GM12878 (cell line): ENCODE measurements around the gene TYRO3. TPM values are rescaled to one million over a fixed set of nuclear protein-coding genes. Genes with fewer than 3 reads are reported as not detected.

Source experiments
- ATAC-seq: fragments of 200-7000 bp; cut with Tn5 transposase; 3 replicates; pipeline ENCODE4 v1.9.1; 2020; ENCODE audit warnings: mild to moderate bottlenecking, moderate library complexity
- BruUV-seq: library from RNA; stranded (reverse); fragments of 400-500 nt; replicated peaks from 2 replicates; lab custom pipeline; 2021; lab: Mats Ljungman, UMichigan
- CTCF ChIA-PET: fragments of 300-600 bp; sonication (Branson Sonifier 250); formaldehyde crosslinking; extraction: SDS; loops from one replicate; lab custom pipeline; 2021; ENCODE audit warnings: inconsistent platforms; lab: Yijun Ruan, JAX
- POLR2A ChIA-PET: fragments of 350-600 bp; formaldehyde crosslinking; extraction: SDS; loops from one replicate; lab custom pipeline; 2021; ENCODE audit warnings: inconsistent platforms; lab: Charles Lee
- RAD21 ChIA-PET: fragments of 300-600 bp; sonication (Branson Sonifier 250); formaldehyde crosslinking; loops from one replicate; lab custom pipeline; 2023; ENCODE audit warnings: antibody characterized with exemption; ENCODE audit not compliant: unreplicated experiment; lab: Charles Lee
- SMC1A ChIA-PET: fragments of 300-600 bp; sonication (Branson Sonifier 250); formaldehyde crosslinking; loops from one replicate; lab custom pipeline; 2023; ENCODE audit not compliant: unreplicated experiment, uncharacterized antibody; lab: Charles Lee
- DNase-seq: peaks from one replicate; pipeline ENCODE4 v3.0.0-alpha.2; 2011; ENCODE audit warnings: low read depth, low spot score
- FAIRE-seq: peaks from 3 replicates; lab custom pipeline; 2011; peaks lifted over from hg19 to GRCh38; lab: Jason Lieb, UNC
- H2AFZ ChIP-seq: 2 replicates; pipeline ENCODE4 v1.6.0; 2011; ENCODE audit warnings: low read depth, low read length, control low read depth; ENCODE audit not compliant: control insufficient read depth
- H3K27ac ChIP-seq: 2 replicates; pipeline ENCODE4 v1.5.1; 2011; ENCODE audit warnings: control low read depth; ENCODE audit not compliant: control insufficient read depth, insufficient read depth
- H3K27me3 ChIP-seq, 2 experiments: replicated peaks in 1 of 2; 2 replicates each; pipeline versions ENCODE4 v1.6.0 to v1.6.1; 2011; ENCODE audit warnings: low read length in 1 of 2; ENCODE audit not compliant: control insufficient read depth in 2 of 2, insufficient read depth in 2 of 2
- H3K36me3 ChIP-seq, 2 experiments: 2 replicates each; pipeline ENCODE4 v1.5.1; 2011; ENCODE audit warnings: low read length in 1 of 2; ENCODE audit not compliant: control insufficient read depth in 2 of 2, insufficient read depth in 2 of 2
- H3K4me1 ChIP-seq: 2 replicates; pipeline ENCODE4 v1.6.1; 2011; ENCODE audit warnings: mild to moderate bottlenecking, low read length, moderate library complexity, mixed read lengths; ENCODE audit not compliant: control insufficient read depth, insufficient read depth
- H3K4me2 ChIP-seq: 2 replicates; pipeline ENCODE4 v1.6.0; 2011; ENCODE audit warnings: control low read depth; ENCODE audit not compliant: control insufficient read depth, insufficient read depth
- H3K4me3 ChIP-seq: fragments of 200-600 bp; sonication (generic); 2 replicates; pipeline ENCODE4 v1.5.1; 2016
- H3K79me2 ChIP-seq: 2 replicates; pipeline ENCODE4 v1.6.0; 2011; ENCODE audit warnings: low read length; ENCODE audit not compliant: control insufficient read depth, insufficient read depth
- H3K9ac ChIP-seq: 2 replicates; pipeline ENCODE4 v1.8.0; 2011; ENCODE audit warnings: low read length, control low read depth, mixed read lengths; ENCODE audit not compliant: control insufficient read depth, insufficient read depth
- H3K9me3 ChIP-seq: replicated peaks from 3 replicates; pipeline ENCODE4 v1.5.1; 2011; ENCODE audit warnings: mild to moderate bottlenecking, low read length; ENCODE audit not compliant: control insufficient read depth, insufficient read depth
- H4K20me1 ChIP-seq: 2 replicates; pipeline ENCODE4 v1.6.0; 2011; ENCODE audit not compliant: control insufficient read depth, insufficient read depth
- ATF3 ChIP-seq: IDR thresholded peaks from 2 replicates; pipeline ENCODE4 v1.6.1; 2011; ENCODE audit warnings: low read depth, mild to moderate bottlenecking, low read length, moderate library complexity, borderline replicate concordance; ENCODE audit errors: extremely low read depth
- BCLAF1 ChIP-seq: fragments of 450-650 bp; IDR thresholded peaks from 2 replicates; pipeline ENCODE4 v1.6.1; 2017; ENCODE audit warnings: antibody characterized with exemption, mild to moderate bottlenecking, moderate library complexity
- BRCA1 ChIP-seq: IDR thresholded peaks from 2 replicates; pipeline ENCODE4 v1.6.1; 2011; ENCODE audit warnings: low read depth, low read length, improper control_type of control experiment
- CEBPB ChIP-seq, 2 experiments: fragments of 150-350 bp in 1 of 2; IDR thresholded peaks; 2 replicates each; pipeline ENCODE4 v1.6.1; 2012 to 2014; ENCODE audit warnings: low read depth in 2 of 2, low read length in 2 of 2, borderline replicate concordance in 1 of 2, inconsistent platforms in 1 of 2
- CHD1 ChIP-seq: IDR thresholded peaks from 2 replicates; pipeline ENCODE4 v1.6.1; 2012; ENCODE audit warnings: low read depth, low read length, improper control_type of control experiment
- CTCF ChIP-seq, 3 experiments: IDR thresholded peaks in 2 of 3; conservative IDR thresholded peaks in 1 of 3; 2 replicates each; pipeline ENCODE4 v1.5.1; 2011; ENCODE audit warnings: low read depth in 3 of 3, low read length in 3 of 3, mild to moderate bottlenecking in 3 of 3, control low read depth in 2 of 3, moderate library complexity in 2 of 3, inconsistent platforms in 1 of 3, mixed read lengths in 1 of 3; ENCODE audit not compliant: control insufficient read depth in 2 of 3, insufficient read depth in 1 of 3; ENCODE audit errors: extremely low read depth in 1 of 3
- HDGF ChIP-seq: fragments of 450-650 bp; IDR thresholded peaks from 2 replicates; pipeline ENCODE4 v1.6.1; 2016; ENCODE audit warnings: antibody characterized with exemption
- HSF1 ChIP-seq: fragments of 150-350 bp; IDR thresholded peaks from 2 replicates; pipeline ENCODE4 v1.6.1; 2014; ENCODE audit warnings: mild to moderate bottlenecking, low read depth, low read length
- POU2F2 ChIP-seq: IDR thresholded peaks from 3 replicates; pipeline ENCODE4 v1.6.1; 2011; ENCODE audit warnings: low read depth, mild to moderate bottlenecking, low read length, borderline replicate concordance
- RB1 ChIP-seq: fragments of 450-650 bp; formaldehyde crosslinking; IDR thresholded peaks from 2 replicates; pipeline ENCODE4 v1.6.1; 2017; ENCODE audit warnings: mild to moderate bottlenecking, borderline replicate concordance
- TARDBP ChIP-seq: IDR thresholded peaks from 2 replicates; pipeline ENCODE4 v1.6.1; 2016; ENCODE audit warnings: borderline replicate concordance
- YY1 ChIP-seq: IDR thresholded peaks from 2 replicates; pipeline ENCODE4 v1.6.1; 2011; ENCODE audit warnings: low read depth, mild to moderate bottlenecking, low read length
- ZNF274 ChIP-seq: IDR thresholded peaks from one replicate; pipeline ENCODE4 v1.8.0; 2011; ENCODE audit not compliant: insufficient read length, insufficient read depth
- WGBS: methylation state at CpG from one replicate; pipeline ENCODE4 v1.1.6; 2016; ENCODE audit warnings: low lambda C conversion rate; ENCODE audit not compliant: insufficient replicate concordance, insufficient coverage; ENCODE audit errors: missing lambda C conversion rate; 5-methylcytosine and 5-hydroxymethylcytosine counted together
- in situ Hi-C: fragments of 300-500 bp; cut with MboI; formaldehyde crosslinking; loops from 9 replicates; pipeline ENCODE4 v1.14.3; 2018; ENCODE audit warnings: mixed read lengths
- intact Hi-C: fragments of 100-400 bp; cut with micrococcal nuclease; formaldehyde crosslinking; loops from one replicate; pipeline ENCODE4 v1.14.2; 2022; ENCODE audit not compliant: unreplicated experiment
- polyA plus RNA-seq, 11 experiments: library from polyadenylated mRNA; depleted of rRNA in 4 of 11; unstranded in 6 of 11; stranded (reverse) in 5 of 11; fragments of >200 nt; fragmentation: Nextera tagmentation in 4 of 11; fragmentation: Illumina TruSeq in 1 of 11; extraction: Ambion mirVana in 4 of 11; extraction: Trizol in 1 of 11; gene quantifications; 1 replicate in 1 of 11; 2 replicates in 10 of 11; pipeline versions ENCODE4 v1.2.1 to v1.2.3, GENCODE V29; 2011 to 2016; ENCODE audit warnings: inconsistent platforms in 2 of 11, missing spikeins in 2 of 11, low read depth in 1 of 11
- total RNA-seq, 4 experiments: library from RNA; depleted of rRNA in 3 of 4; stranded (reverse); fragments of >200 nt in 3 of 4; fragmentation: Illumina TruSeq in 1 of 4; extraction: Trizol in 1 of 4; gene quantifications; 2 replicates each; pipeline versions ENCODE4 v1.2.1 to v1.2.3, GENCODE V29; 2013 to 2021

Gene TYRO3
- total and polyA plus RNA-seq, 10 of the 15 experiments (the other 5 are each of a cell fraction or from before 2014, with no cell fraction given) = 0.06 to 0.28 (median 0.13) TPM; not detected in 4

GRCh38 chr15:41546851-41547786, 11.9 kb upstream of the TYRO3 start:
- in situ Hi-C loops = no loop called here
- Histone ChIP-seq H4K20me1 (no peaks in the 10 kb centered on the region), H3K9me3 (no peaks in the 10 kb centered on the region), H3K27ac (no peak overlapping the region), H3K4me1 (no peaks in the 10 kb centered on the region), H3K36me3 (no peaks in the 10 kb centered on the region), H3K4me2 (no peak overlapping the region), H3K79me2 (peaks cover 10% of the 10 kb centered on the region), H3K9ac (no peak overlapping the region), H2AFZ (no peak overlapping the region), H3K4me3 (no peak overlapping the region), H3K27me3 (no peaks in the 10 kb centered on the region)
- TF ChIP-seq YY1 (no peak), POU2F2 (no peak), CTCF (IDR thresholded peaks at IDR 0.05 in 2 of 3, conservative IDR thresholded peaks at IDR 0.05 in 1 of 3; ENCODE audit: control insufficient read depth in 2 of 3, extremely low read depth in 1 of 3, insufficient read depth in 1 of 3, low read depth in 3 of 3, low read length in 3 of 3) (no peak), RB1 (no peak), BCLAF1 (no peak), HDGF (no peak), TARDBP (no peak), CHD1 (no peak), HSF1 (no peak), CEBPB (IDR thresholded peaks at IDR 0.05; ENCODE audit: borderline replicate concordance in 1 of 2, low read depth in 2 of 2, low read length in 2 of 2) (no peak), ATF3 (no peak), ZNF274 (no peak), BRCA1 (no peak)
- RAD21 ChIA-PET = interaction anchor here (0.6 kb wide), 1 partner anchor 66 kb away, joined by 3 read pairs; no protein-coding TSS in a partner anchor
- no peak for DNase-seq
- BruUV-seq = no TSS peak
- ATAC-seq = no peak
- POLR2A ChIA-PET = interaction anchor here (0.6 kb wide), 1 partner anchor 123 kb away, joined by 8 read pairs; no protein-coding TSS in a partner anchor
- SMC1A ChIA-PET = no interaction called here
- CTCF ChIA-PET = no interaction called here
- WGBS = 60% methylated on average over 13 of the region's 13 CpGs
- intact Hi-C loops = no loop called here
- no peak for FAIRE-seq
